Measurements from ENCODE around the gene WHRN. TPM values are rescaled to one million over a fixed set of nuclear protein-coding genes. Genes with fewer than 3 reads are reported as not detected.

The WHRN gene
- total RNA-seq, 1 experiment from 2014 or later: 6.6 TPM

GRCh38 chr9:114480746-114481435 lies 24.4 kb downstream of the WHRN start:
- in situ Hi-C loops (cut with HindIII; ENCODE audit: low pct_unique_long_range_greater_than_20kb, low sequenced_read_pairs): no loop called here
- no peak for DNase-seq (ENCODE audit: low read depth)

GRCh38 chr9:114478871-114479270 lies 26.4 kb downstream of the WHRN start:
- in situ Hi-C loops (cut with HindIII; ENCODE audit: low pct_unique_long_range_greater_than_20kb, low sequenced_read_pairs): no loop called here
- DNase-seq (ENCODE audit: low read depth): no peak

- no peak for DNase-seq (ENCODE audit: low read depth)
- in situ Hi-C loops (cut with HindIII; ENCODE audit: low pct_unique_long_range_greater_than_20kb, low sequenced_read_pairs): no loop called here
These were observed 26.8 kb downstream of the WHRN start for GRCh38 chr9:114478459-114478858.

GRCh38 chr9:114477642-114478041 lies 27.6 kb downstream of the WHRN start:
- no peak for DNase-seq (ENCODE audit: low read depth)
- in situ Hi-C loops (cut with HindIII; ENCODE audit: low pct_unique_long_range_greater_than_20kb, low sequenced_read_pairs): no loop called here

GRCh38 chr9:114476891-114477469 lies 28.3 kb downstream of the WHRN start:
- DNase-seq (ENCODE audit: low read depth): no peak
- in situ Hi-C loops (cut with HindIII; ENCODE audit: low pct_unique_long_range_greater_than_20kb, low sequenced_read_pairs): no loop called here

- in situ Hi-C loops (cut with HindIII; ENCODE audit: low pct_unique_long_range_greater_than_20kb, low sequenced_read_pairs): no loop called here
These were observed 29.7 kb downstream of the WHRN start for GRCh38 chr9:114475412-114476135.

GRCh38 chr9:114474425-114474824 lies 30.8 kb downstream of the WHRN start:
- no peak for DNase-seq (ENCODE audit: low read depth)
- in situ Hi-C loops (cut with HindIII; ENCODE audit: low pct_unique_long_range_greater_than_20kb, low sequenced_read_pairs): no loop called here

More at GRCh38 chr9:114475412-114476135, 29.7 kb downstream of the WHRN start:
- DNase-seq (ENCODE audit: low read depth): no peak

GRCh38 chr9:114473447-114473801 lies 31.8 kb downstream of the WHRN start:
- DNase-seq (ENCODE audit: low read depth): no peak
- in situ Hi-C loops (cut with HindIII; ENCODE audit: low pct_unique_long_range_greater_than_20kb, low sequenced_read_pairs): no loop called here

- in situ Hi-C loops (cut with HindIII; ENCODE audit: low pct_unique_long_range_greater_than_20kb, low sequenced_read_pairs): no loop called here
These were observed 32.4 kb downstream of the WHRN start for GRCh38 chr9:114472765-114473446.

GRCh38 chr9:114471157-114471556 lies 34.1 kb downstream of the WHRN start:
- in situ Hi-C loops (cut with HindIII; ENCODE audit: low pct_unique_long_range_greater_than_20kb, low sequenced_read_pairs): no loop called here
- DNase-seq (ENCODE audit: low read depth): no peak

More at GRCh38 chr9:114472765-114473446, 32.4 kb downstream of the WHRN start:
- DNase-seq (ENCODE audit: low read depth): no peak

- in situ Hi-C loops (cut with HindIII; ENCODE audit: low pct_unique_long_range_greater_than_20kb, low sequenced_read_pairs): no loop called here
- DNase-seq (ENCODE audit: low read depth): no peak
These were observed 34.7 kb downstream of the WHRN start for GRCh38 chr9:114470581-114470980.

- DNase-seq (ENCODE audit: low read depth): no peak
- in situ Hi-C loops (cut with HindIII; ENCODE audit: low pct_unique_long_range_greater_than_20kb, low sequenced_read_pairs): no loop called here
These were observed 35.2 kb downstream of the WHRN start for GRCh38 chr9:114470121-114470520.

- DNase-seq (ENCODE audit: low read depth): no peak
- in situ Hi-C loops (cut with HindIII; ENCODE audit: low pct_unique_long_range_greater_than_20kb, low sequenced_read_pairs): no loop called here
These were observed 36.0 kb downstream of the WHRN start for GRCh38 chr9:114469091-114469853.

GRCh38 chr9:114467910-114468309 lies 37.4 kb downstream of the WHRN start:
- no peak for DNase-seq (ENCODE audit: low read depth)
- in situ Hi-C loops (cut with HindIII; ENCODE audit: low pct_unique_long_range_greater_than_20kb, low sequenced_read_pairs): no loop called here

- no peak for DNase-seq (ENCODE audit: low read depth)
- in situ Hi-C loops (cut with HindIII; ENCODE audit: low pct_unique_long_range_greater_than_20kb, low sequenced_read_pairs): no loop called here
These were observed 38.0 kb downstream of the WHRN start for GRCh38 chr9:114467226-114467750.

GRCh38 chr9:114465906-114466900 lies 39.1 kb downstream of the WHRN start:
- DNase-seq (ENCODE audit: low read depth): no peak
- in situ Hi-C loops (cut with HindIII; ENCODE audit: low pct_unique_long_range_greater_than_20kb, low sequenced_read_pairs): no loop called here

GRCh38 chr9:114465417-114465816 lies 39.9 kb downstream of the WHRN start:
- in situ Hi-C loops (cut with HindIII; ENCODE audit: low pct_unique_long_range_greater_than_20kb, low sequenced_read_pairs): no loop called here
- DNase-seq (ENCODE audit: low read depth): no peak
